MM.1S (cell line): ENCODE measurements around the gene WBP1.

Source experiments
- CTCF ChIP-seq: fragments of 300-600 bp; sonication (generic); IDR thresholded peaks from 2 replicates; pipeline ENCODE4 v1.5.1; 2016; ENCODE audit warnings: antibody characterized with exemption, low read length, mixed read lengths
- EZH2 ChIP-seq: fragments of 300-600 bp; sonication (generic); optimal IDR thresholded peaks from 2 replicates; pipeline ENCODE3; 2017; ENCODE audit warnings: low read depth, mild to moderate bottlenecking, antibody characterized with exemption, low read length, mixed read lengths
- EZH2phosphoT487 ChIP-seq: fragments of 300-600 bp; sonication (generic); IDR thresholded peaks from 2 replicates; pipeline ENCODE4 v1.6.1; 2018; ENCODE audit warnings: antibody characterized with exemption, low read length

GRCh38 chr2:74497777-74498499 is 39.7 kb downstream of the WBP1 start:
- no peak for TF ChIP-seq CTCF
- no peak for TF ChIP-seq EZH2
- TF ChIP-seq EZH2phosphoT487 = no peak
